H1 (cell line): ENCODE data around the gene SIK3. TPM values are rescaled to one million over a fixed set of nuclear protein-coding genes. Genes with fewer than 3 reads are reported as not detected.

ENCODE experiments used
- BRCA1 ChIP-seq: IDR thresholded peaks from 2 replicates; pipeline ENCODE4 v1.6.1; 2012; ENCODE audit warnings: low read depth, low read length, improper control_type of control experiment
- POLR2AphosphoS5 ChIP-seq: IDR thresholded peaks from 2 replicates; pipeline ENCODE4 v1.6.1; 2011; ENCODE audit warnings: low read depth, low read length
- SIX5 ChIP-seq: IDR thresholded peaks from 2 replicates; pipeline ENCODE4 v1.6.1; 2011; ENCODE audit warnings: mild to moderate bottlenecking, low read depth, low read length
- polyA plus RNA-seq, 7 experiments: library from polyadenylated mRNA; depleted of rRNA in 3 of 7; stranded (reverse) in 5 of 7; unstranded in 2 of 7; fragments of >200 nt in 5 of 7; fragments of 200-250 nt in 2 of 7; gene quantifications; 1 replicate in 5 of 7; 2 replicates in 1 of 7; 4 replicates in 1 of 7; pipeline versions ENCODE4 v1.2.1 to v1.2.3, GENCODE V29; 2011 to 2013; ENCODE audit warnings: missing spikeins in 2 of 7, mixed read lengths in 2 of 7
- total RNA-seq: library from RNA; stranded (reverse); fragmentation: NEBNext Ultra II Directional; extraction: Animal tissue kit (Norgen Biotek cat#: 25700); gene quantifications from 2 replicates; pipeline ENCODE4 v1.2.1, GENCODE V29; 2021

The SIK3 gene
- total and polyA plus RNA-seq, 2 of the 8 experiments (the other 6 are each of a cell fraction or from before 2014, with no cell fraction given) = 19.9 to 32.1 TPM

DNA sequence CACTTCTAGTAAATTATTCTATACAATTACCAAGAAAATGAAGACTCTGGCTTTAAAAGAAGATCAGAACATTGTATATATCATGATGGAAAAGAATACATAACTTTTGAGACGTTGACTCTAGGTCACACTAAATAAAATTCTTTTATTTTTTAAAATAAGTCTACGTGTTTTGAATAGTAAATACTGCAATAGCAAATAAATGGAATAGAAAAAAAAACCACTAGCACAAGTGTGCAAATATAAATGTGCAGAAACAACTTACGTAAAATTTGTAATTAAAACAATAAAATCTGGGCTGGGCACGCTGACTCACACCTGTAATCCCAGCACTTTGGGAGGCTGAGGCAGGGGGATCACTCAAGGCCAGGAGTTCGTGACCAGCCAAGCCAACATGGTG is 17.9 kb downstream of the SIK3 start (continued):
- TF ChIP-seq POLR2AphosphoS5 = no peak
- no peak for TF ChIP-seq SIX5
- no peak for TF ChIP-seq BRCA1
